ENCODE results near the gene RASAL2. TPM values are rescaled to one million over a fixed set of nuclear protein-coding genes. Genes with fewer than 3 reads are reported as not detected.

Gene RASAL2
- total RNA-seq, 2 experiments from 2014 or later: not detected

- no peak for ATAC-seq
- Mint-ChIP-seq H3K4me1 (no peaks in the 10 kb centered on the region), H3K9me3 (ENCODE audit: low read depth) (no peaks in the 10 kb centered on the region), H3K4me3 (no peak overlapping the region), H3K36me3 (ENCODE audit: low read depth) (no peaks in the 10 kb centered on the region), H3K27ac (no peak overlapping the region), H3K27me3 (peaks cover 15% of the 10 kb centered on the region)
- intact Hi-C loops (cut with DNase I, micrococcal nuclease): no loop called here
- no peak for DNase-seq
- CTCF ChIA-PET: no interaction called here
- POLR2A ChIA-PET: no interaction called here
Measured at GRCh38 chr1:178483251-178483957, 389.5 kb downstream of the RASAL2 start.

DNA sequence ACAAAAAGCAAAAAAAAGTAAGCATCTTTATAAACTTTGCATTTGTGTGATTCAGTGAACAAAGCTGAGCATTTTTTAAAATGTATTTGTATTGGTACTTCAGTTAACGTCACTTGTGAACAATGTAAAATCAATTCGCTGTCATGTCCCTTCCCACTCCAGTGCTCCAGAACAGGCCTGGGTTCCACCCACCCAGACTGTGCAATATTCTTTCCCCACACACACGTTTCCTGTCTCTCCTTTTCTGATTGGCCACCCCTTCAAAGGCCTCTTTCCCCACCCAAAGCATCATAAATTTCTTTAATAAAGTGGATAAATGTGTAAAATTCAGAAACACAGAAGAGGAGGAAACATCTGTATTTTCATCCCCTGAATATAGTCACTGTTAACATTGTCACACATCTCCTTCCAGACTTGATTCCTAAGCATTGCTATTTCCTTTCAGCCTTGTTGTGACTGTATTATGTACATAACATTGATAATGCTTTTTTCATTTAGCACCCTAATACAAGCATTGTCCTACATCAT is 390.9 kb downstream of the RASAL2 start:
- intact Hi-C loops (cut with DNase I, micrococcal nuclease): no loop called here
- CTCF ChIA-PET: no interaction called here
- H3K4me1 Mint-ChIP-seq: no peaks in the 10 kb centered on the region

DNA sequence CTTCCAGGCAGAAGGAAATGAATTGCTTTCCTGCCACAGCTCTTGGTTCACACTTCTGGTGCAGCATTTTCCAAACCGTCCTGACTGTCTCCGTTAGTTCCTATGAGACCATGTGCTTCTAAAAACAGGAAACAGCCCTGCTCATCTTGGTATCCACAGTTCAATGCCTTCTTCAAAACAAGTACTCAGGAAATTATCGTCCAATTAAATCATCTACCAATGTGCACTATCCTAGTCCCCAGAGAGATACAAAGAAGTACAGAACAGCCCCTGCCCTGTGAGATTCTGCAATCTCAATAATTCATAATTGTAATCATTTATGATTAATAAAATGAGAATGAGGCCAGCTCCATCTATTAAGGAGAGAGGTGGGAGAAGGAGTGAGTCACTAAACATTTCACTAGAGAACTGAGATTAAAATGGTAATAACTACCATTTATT is 391.7 kb downstream of the RASAL2 start:
- DNase-seq: no peak
- Mint-ChIP-seq H3K36me3 (ENCODE audit: low read depth) (no peaks in the 10 kb centered on the region), H3K4me3 (no peak overlapping the region), H3K27ac (no peak overlapping the region), H3K4me1 (no peaks in the 10 kb centered on the region), H3K27me3 (peaks cover 18% of the 10 kb centered on the region), H3K9me3 (ENCODE audit: low read depth) (no peaks in the 10 kb centered on the region)
- POLR2A ChIA-PET: no interaction called here
- no peak for ATAC-seq
- CTCF ChIA-PET: no interaction called here
- intact Hi-C loops (cut with DNase I, micrococcal nuclease): no loop called here

More for the DNA sequence above, 390.9 kb downstream of the RASAL2 start:
- Mint-ChIP-seq H3K9me3 (ENCODE audit: low read depth) (no peaks in the 10 kb centered on the region), H3K27ac (no peak overlapping the region), H3K36me3 (ENCODE audit: low read depth) (no peaks in the 10 kb centered on the region), H3K27me3 (peaks cover 20% of the 10 kb centered on the region), H3K4me3 (no peak overlapping the region)
- ATAC-seq (no peak), DNase-seq (no peak)
- POLR2A ChIA-PET: no interaction called here

- CTCF ChIA-PET: no interaction called here
- POLR2A ChIA-PET: no interaction called here
- Mint-ChIP-seq H3K9me3 (ENCODE audit: low read depth) (no peaks in the 10 kb centered on the region), H3K4me1 (no peaks in the 10 kb centered on the region), H3K4me3 (no peak overlapping the region), H3K36me3 (ENCODE audit: low read depth) (no peaks in the 10 kb centered on the region), H3K27ac (no peak overlapping the region), H3K27me3 (peaks cover 18% of the 10 kb centered on the region)
- DNase-seq (no peak), ATAC-seq (no peak)
- intact Hi-C loops (cut with DNase I, micrococcal nuclease): no loop called here
Measured at GRCh38 chr1:178486100-178487069, 392.5 kb downstream of the RASAL2 start.

GRCh38 chr1:178487070-178487615 is 393.2 kb downstream of the RASAL2 start:
- H3K27ac Mint-ChIP-seq: no peak overlapping the region
- CTCF ChIA-PET: interaction anchor here (1.0 kb wide), 1 partner anchor 14 kb away, joined by 3 read pairs; no protein-coding TSS in a partner anchor
- no peaks in the 10 kb centered on the region for H3K36me3 Mint-ChIP-seq (ENCODE audit: low read depth)
- no peaks in the 10 kb centered on the region for H3K4me1 Mint-ChIP-seq
- no peak for ATAC-seq
- intact Hi-C loops (cut with DNase I, micrococcal nuclease): no loop called here
- H3K4me3 Mint-ChIP-seq: no peak overlapping the region
- no peaks in the 10 kb centered on the region for H3K9me3 Mint-ChIP-seq (ENCODE audit: low read depth)
- POLR2A ChIA-PET: no interaction called here
- DNase-seq: no peak
- H3K27me3 Mint-ChIP-seq: peaks cover 18% of the 10 kb centered on the region

DNA sequence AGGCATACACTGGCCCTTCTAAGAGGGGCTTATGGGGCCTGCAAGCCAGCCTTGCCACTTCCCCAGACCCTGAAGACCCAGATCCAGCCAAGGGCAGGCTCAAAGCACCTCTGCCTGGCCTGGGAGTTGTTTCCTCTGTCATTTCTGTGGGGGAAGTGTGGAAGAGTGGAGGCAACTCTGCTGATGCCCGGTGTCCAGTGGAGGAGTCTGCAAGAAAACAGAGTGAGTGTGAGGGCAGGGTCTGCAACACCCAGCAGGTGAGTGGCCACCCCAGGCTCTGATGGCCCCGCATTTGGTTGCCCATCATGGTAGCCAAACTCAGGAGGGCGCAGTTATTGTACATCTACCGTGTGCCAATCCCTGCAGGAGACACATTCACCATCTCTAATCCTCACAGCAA is 394.5 kb downstream of the RASAL2 start:
- DNase-seq (no peak), ATAC-seq (no peak)
- Mint-ChIP-seq H3K36me3 (ENCODE audit: low read depth) (no peaks in the 10 kb centered on the region), H3K9me3 (ENCODE audit: low read depth) (no peaks in the 10 kb centered on the region), H3K27ac (no peak overlapping the region), H3K4me1 (no peaks in the 10 kb centered on the region), H3K27me3 (peaks cover 18% of the 10 kb centered on the region), H3K4me3 (no peak overlapping the region)
- ChIA-PET POLR2A (no interaction called here), CTCF (interaction anchor here (1.0 kb wide), 1 partner anchor 13 kb away, joined by 3 read pairs; no protein-coding TSS in a partner anchor)
- intact Hi-C loops (cut with DNase I, micrococcal nuclease): no loop called here

DNA sequence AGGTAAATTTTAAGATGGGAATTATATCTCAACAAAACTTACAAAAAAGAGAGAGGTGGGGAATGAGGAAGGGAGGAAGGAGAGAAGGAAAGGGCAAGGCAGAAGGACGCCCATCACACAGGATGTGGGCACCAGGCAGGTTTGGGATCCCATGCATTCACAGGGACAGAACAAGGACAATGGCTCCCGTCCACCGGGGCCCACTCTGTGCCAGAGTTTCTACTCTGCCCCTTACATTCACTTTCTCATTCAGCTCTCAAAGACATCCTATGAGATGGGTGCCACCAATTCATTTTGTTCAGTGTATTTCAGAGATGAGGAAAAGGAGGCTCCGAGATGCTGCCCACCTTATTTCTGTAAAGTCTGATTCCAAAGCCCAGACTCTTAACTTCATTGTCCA is 395.5 kb downstream of the RASAL2 start:
- DNase-seq (no peak), ATAC-seq (no peak)
- intact Hi-C loops (cut with DNase I, micrococcal nuclease): no loop called here
- ChIA-PET POLR2A (no interaction called here), CTCF (no interaction called here)
- Mint-ChIP-seq H3K4me1 (no peaks in the 10 kb centered on the region), H3K27ac (no peak overlapping the region), H3K4me3 (no peak overlapping the region), H3K9me3 (ENCODE audit: low read depth) (no peaks in the 10 kb centered on the region), H3K27me3 (peaks cover 18% of the 10 kb centered on the region), H3K36me3 (ENCODE audit: low read depth) (no peaks in the 10 kb centered on the region)

GRCh38 chr1:178490136-178490535 is 396.2 kb downstream of the RASAL2 start:
- H3K4me3 Mint-ChIP-seq: no peak overlapping the region
- H3K36me3 Mint-ChIP-seq (ENCODE audit: low read depth): no peaks in the 10 kb centered on the region
- no peak for DNase-seq
- no peaks in the 10 kb centered on the region for H3K9me3 Mint-ChIP-seq (ENCODE audit: low read depth)
- no peak for ATAC-seq
- H3K27me3 Mint-ChIP-seq: peaks cover 18% of the 10 kb centered on the region
- H3K4me1 Mint-ChIP-seq: no peaks in the 10 kb centered on the region
- intact Hi-C loops (cut with DNase I, micrococcal nuclease): no loop called here
- POLR2A ChIA-PET: no interaction called here
- H3K27ac Mint-ChIP-seq: no peak overlapping the region
- CTCF ChIA-PET: no interaction called here

- H3K27me3 Mint-ChIP-seq: peaks cover 16% of the 10 kb centered on the region
- H3K36me3 Mint-ChIP-seq (ENCODE audit: low read depth): no peaks in the 10 kb centered on the region
- H3K9me3 Mint-ChIP-seq (ENCODE audit: low read depth): no peaks in the 10 kb centered on the region
- no peak overlapping the region for H3K4me3 Mint-ChIP-seq
- CTCF ChIA-PET: no interaction called here
- H3K27ac Mint-ChIP-seq: no peak overlapping the region
- no peaks in the 10 kb centered on the region for H3K4me1 Mint-ChIP-seq
- POLR2A ChIA-PET: no interaction called here
- no peak for ATAC-seq
- no peak for DNase-seq
- intact Hi-C loops (cut with DNase I, micrococcal nuclease): no loop called here
Measured at GRCh38 chr1:178490967-178491366, 397.1 kb downstream of the RASAL2 start.

DNA sequence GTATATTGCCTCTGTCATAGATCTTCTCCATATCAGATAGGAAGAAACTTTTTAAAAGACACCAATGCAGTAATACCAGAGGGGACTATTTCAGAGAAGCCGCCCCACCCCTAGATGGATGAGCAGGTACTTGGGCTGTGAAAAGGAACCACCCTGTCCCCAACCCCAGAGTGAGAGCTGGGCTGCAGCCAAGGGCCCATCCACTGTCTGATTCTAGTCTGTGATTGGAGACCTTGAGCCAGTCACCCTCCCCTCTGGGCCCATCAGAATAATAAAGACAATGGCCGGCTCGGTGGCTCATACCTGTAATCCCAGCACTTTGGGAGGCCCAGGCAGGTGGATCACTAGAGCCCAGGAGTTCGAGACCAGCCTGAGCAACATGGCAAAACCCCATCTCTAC is 397.8 kb downstream of the RASAL2 start:
- POLR2A ChIA-PET: no interaction called here
- H3K27ac Mint-ChIP-seq: no peak overlapping the region
- H3K9me3 Mint-ChIP-seq (ENCODE audit: low read depth): no peaks in the 10 kb centered on the region

DNA sequence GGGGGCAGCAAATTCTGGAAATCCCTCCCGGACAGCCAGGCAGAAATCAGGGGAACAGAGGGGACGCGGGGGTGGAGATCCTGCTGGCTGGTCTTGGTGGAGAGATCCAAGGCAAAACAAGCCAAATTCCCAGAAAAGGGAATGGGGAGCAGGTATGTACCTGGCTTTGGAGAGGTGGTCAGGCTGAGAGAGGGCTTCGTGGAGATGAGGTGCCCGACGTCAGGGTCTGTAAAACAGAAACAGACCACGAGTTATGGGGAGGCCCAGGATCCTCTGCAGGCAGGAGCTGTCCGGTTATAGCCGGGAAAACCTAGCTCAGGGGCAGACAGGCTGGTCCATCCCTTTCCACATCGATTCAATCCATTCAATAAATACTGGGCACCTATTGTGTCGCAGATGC is 398.4 kb downstream of the RASAL2 start:
- Mint-ChIP-seq H3K27ac (no peak overlapping the region), H3K36me3 (ENCODE audit: low read depth) (no peaks in the 10 kb centered on the region), H3K27me3 (peaks cover 15% of the 10 kb centered on the region), H3K9me3 (ENCODE audit: low read depth) (no peaks in the 10 kb centered on the region), H3K4me1 (no peaks in the 10 kb centered on the region), H3K4me3 (no peak overlapping the region)
- ChIA-PET CTCF (interaction anchor here (0.6 kb wide), 1 partner anchor 1044 kb away, joined by 3 read pairs; no protein-coding TSS in a partner anchor), POLR2A (no interaction called here)
- intact Hi-C loops (cut with DNase I, micrococcal nuclease): no loop called here
- no peak for DNase-seq
- ATAC-seq: no peak

More for the DNA sequence above, 397.8 kb downstream of the RASAL2 start:
- intact Hi-C loops (cut with DNase I, micrococcal nuclease): no loop called here
- Mint-ChIP-seq H3K36me3 (ENCODE audit: low read depth) (no peaks in the 10 kb centered on the region), H3K4me1 (no peaks in the 10 kb centered on the region), H3K27me3 (peaks cover 16% of the 10 kb centered on the region), H3K4me3 (no peak overlapping the region)
- CTCF ChIA-PET: no interaction called here
- no peak for DNase-seq
- ATAC-seq: no peak
